Gastroesophageal sphincter (tissue), 3 donors: ENCODE data around the gene CHCT1.

ENCODE experiments used
- EP300 ChIP-seq: sonication (generic); formaldehyde crosslinking; IDR thresholded peaks from one replicate; pipeline ENCODE4 v1.6.1; 2017; ENCODE audit warnings: antibody characterized with exemption, mild to moderate bottlenecking
- TF ChIP-seq, protein P1 (sequence below), 4 experiments: fragments of 200-600 bp in 2 of 4; fragments of 450-650 bp in 2 of 4; sonication (generic) in 1 of 4; IDR thresholded peaks; one replicate each; pipeline ENCODE4 v1.5.1; 2017 to 2019; ENCODE audit warnings: antibody characterized with exemption in 4 of 4, mild to moderate bottlenecking in 2 of 4, moderate library complexity in 2 of 4

DNA sequence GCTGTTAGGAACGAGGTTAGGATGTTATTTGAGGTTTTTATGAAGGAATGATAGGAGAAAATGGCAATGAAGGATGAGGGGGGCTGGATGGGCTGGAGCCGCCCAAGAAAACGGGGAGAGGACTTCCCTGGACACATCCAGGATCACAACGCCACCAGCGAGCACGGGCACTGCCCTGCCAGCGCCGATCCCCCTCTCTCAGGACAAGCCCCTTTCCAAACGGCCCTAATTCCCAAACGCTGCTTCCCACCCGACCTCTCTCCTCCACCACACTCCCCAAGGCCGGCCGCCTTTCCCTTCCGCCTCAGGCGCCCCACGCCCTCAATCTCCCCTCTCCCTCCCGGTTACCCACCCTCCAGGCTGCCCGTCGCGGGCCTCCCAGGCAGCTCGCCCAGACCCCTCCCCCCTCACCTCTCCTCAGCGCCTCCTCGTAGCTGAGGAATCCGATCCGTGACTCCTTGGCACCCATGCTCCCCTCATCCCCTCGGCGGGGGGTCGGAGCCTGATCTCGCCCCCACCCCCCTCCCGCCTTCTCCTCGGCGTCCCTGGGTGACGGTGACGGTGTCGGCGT is 30.7 kb upstream of the CHCT1 start:
- TF ChIP-seq, protein P1, sequence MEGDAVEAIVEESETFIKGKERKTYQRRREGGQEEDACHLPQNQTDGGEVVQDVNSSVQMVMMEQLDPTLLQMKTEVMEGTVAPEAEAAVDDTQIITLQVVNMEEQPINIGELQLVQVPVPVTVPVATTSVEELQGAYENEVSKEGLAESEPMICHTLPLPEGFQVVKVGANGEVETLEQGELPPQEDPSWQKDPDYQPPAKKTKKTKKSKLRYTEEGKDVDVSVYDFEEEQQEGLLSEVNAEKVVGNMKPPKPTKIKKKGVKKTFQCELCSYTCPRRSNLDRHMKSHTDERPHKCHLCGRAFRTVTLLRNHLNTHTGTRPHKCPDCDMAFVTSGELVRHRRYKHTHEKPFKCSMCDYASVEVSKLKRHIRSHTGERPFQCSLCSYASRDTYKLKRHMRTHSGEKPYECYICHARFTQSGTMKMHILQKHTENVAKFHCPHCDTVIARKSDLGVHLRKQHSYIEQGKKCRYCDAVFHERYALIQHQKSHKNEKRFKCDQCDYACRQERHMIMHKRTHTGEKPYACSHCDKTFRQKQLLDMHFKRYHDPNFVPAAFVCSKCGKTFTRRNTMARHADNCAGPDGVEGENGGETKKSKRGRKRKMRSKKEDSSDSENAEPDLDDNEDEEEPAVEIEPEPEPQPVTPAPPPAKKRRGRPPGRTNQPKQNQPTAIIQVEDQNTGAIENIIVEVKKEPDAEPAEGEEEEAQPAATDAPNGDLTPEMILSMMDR (IDR thresholded peaks at IDR 0.05), result no peak
- TF ChIP-seq EP300, result no peak
